OCI-LY7 (cell line): Measurements from ENCODE around the gene MRFAP1L1. TPM values are rescaled to one million over a fixed set of nuclear protein-coding genes. Genes with fewer than 3 reads are reported as not detected.

Experiments
- BruUV-seq: library from RNA; stranded (reverse); fragments of 400-500 nt; replicated peaks from 2 replicates; lab custom pipeline; 2021; lab: Mats Ljungman, UMichigan
- CTCF ChIA-PET: fragments of 300-600 bp; sonication (Branson Sonifier 250); formaldehyde crosslinking; loops from one replicate; lab custom pipeline; 2022; ENCODE audit warnings: antibody characterized with exemption; ENCODE audit not compliant: unreplicated experiment; lab: Charles Lee
- POLR2A ChIA-PET: fragments of 300-600 bp; sonication (Branson Sonifier 250); formaldehyde crosslinking; loops from one replicate; lab custom pipeline; 2022; ENCODE audit warnings: antibody characterized with exemption; lab: Charles Lee
- DNase-seq: peaks from one replicate; pipeline ENCODE4 v3.0.0-alpha.2; 2015; ENCODE audit warnings: low spot score
- H2AFZ ChIP-seq: fragments of 200-600 bp; sonication (generic), shearing (Covaris generic); 2 replicates; pipeline ENCODE4 v1.6.1; 2014; ENCODE audit warnings: mild to moderate bottlenecking, antibody characterized with exemption, low read length, moderate library complexity
- H3K27ac ChIP-seq: fragments of 200-600 bp; sonication (generic); 2 replicates; pipeline ENCODE4 v1.5.1; 2014; ENCODE audit warnings: mixed run types, low read depth, mild to moderate bottlenecking, moderate library complexity, low read length, inconsistent platforms; ENCODE audit not compliant: poor library complexity, severe bottlenecking
- H3K36me3 ChIP-seq: fragments of 200-600 bp; sonication (generic); 2 replicates; pipeline ENCODE4 v1.6.1; 2014; ENCODE audit warnings: mild to moderate bottlenecking, antibody characterized with exemption, low read length, moderate library complexity, mixed read lengths; ENCODE audit not compliant: insufficient read depth
- H3K4me1 ChIP-seq: fragments of 200-600 bp; sonication (generic); 2 replicates; pipeline ENCODE4 v1.5.1; 2014; ENCODE audit warnings: mild to moderate bottlenecking, low read length; ENCODE audit not compliant: insufficient read depth, poor library complexity, severe bottlenecking
- H3K4me2 ChIP-seq: fragments of 200-600 bp; sonication (generic); 2 replicates; pipeline ENCODE4 v1.6.1; 2014; ENCODE audit warnings: mild to moderate bottlenecking, low read length
- H3K4me3 ChIP-seq: fragments of 200-600 bp; sonication (generic); 2 replicates; pipeline ENCODE4 v1.5.1; 2014; ENCODE audit warnings: mild to moderate bottlenecking, low read depth, low read length; ENCODE audit not compliant: poor library complexity, severe bottlenecking
- H3K79me2 ChIP-seq: fragments of 200-600 bp; sonication (generic); 2 replicates; pipeline ENCODE4 v1.6.1; 2016; ENCODE audit warnings: low read depth, mild to moderate bottlenecking, low read length, moderate library complexity, mixed read lengths; ENCODE audit not compliant: insufficient read depth
- H3K9me2 ChIP-seq: fragments of 200-600 bp; sonication (generic); 2 replicates; pipeline ENCODE4 v1.6.1; 2016; ENCODE audit warnings: mild to moderate bottlenecking, low read length, mixed read lengths; ENCODE audit not compliant: insufficient read depth
- H3K9me3 ChIP-seq: fragments of 200-600 bp; sonication (generic); 2 replicates; pipeline ENCODE4 v1.6.1; 2014; ENCODE audit warnings: mild to moderate bottlenecking, mixed run types, low read length, mixed read lengths
- H4K20me1 ChIP-seq: fragments of 200-600 bp; sonication (generic); 2 replicates; pipeline ENCODE4 v1.6.1; 2014; ENCODE audit warnings: mild to moderate bottlenecking, antibody characterized with exemption, low read length, moderate library complexity, mixed read lengths; ENCODE audit not compliant: insufficient read depth
- CTCF ChIP-seq: fragments of 200-600 bp; sonication (generic); conservative IDR thresholded peaks from 2 replicates; pipeline ENCODE4 v1.5.1; 2014; ENCODE audit warnings: mild to moderate bottlenecking, antibody characterized with exemption, low read length, moderate library complexity, mixed read lengths
- EZH2phosphoT487 ChIP-seq: fragments of 200-600 bp; sonication (generic); IDR thresholded peaks from 2 replicates; pipeline ENCODE4 v1.6.1; 2018; ENCODE audit warnings: low read depth, borderline replicate concordance, mild to moderate bottlenecking, mixed run types, antibody characterized with exemption, low read length, moderate library complexity, mixed read lengths
- intact Hi-C: fragments of 100-400 bp; cut with micrococcal nuclease; formaldehyde crosslinking; loops from one replicate; pipeline ENCODE4 v1.10.0; 2022; ENCODE audit not compliant: unreplicated experiment
- total RNA-seq, 2 experiments: library from RNA; depleted of rRNA in 1 of 2; stranded (reverse); fragments of >200 nt in 1 of 2; shearing (Covaris generic) in 1 of 2; gene quantifications; 2 replicates each; pipeline ENCODE4 v1.2.3, GENCODE V29; 2014 to 2022

Gene MRFAP1L1
- total RNA-seq, 2 experiments from 2014 or later, result 49.3 to 50.5 TPM

- H3K27ac ChIP-seq, result no peak overlapping the region
- intact Hi-C loops, result no loop called here
- ChIA-PET POLR2A (no interaction called here), CTCF (no interaction called here)
- H3K9me3 ChIP-seq, result no peaks in the 10 kb centered on the region
- H4K20me1 ChIP-seq, result no peaks in the 10 kb centered on the region
- no TSS peak for BruUV-seq
- H3K79me2 ChIP-seq, result no peaks in the 10 kb centered on the region
- no peak overlapping the region for H2AFZ ChIP-seq
- H3K4me3 ChIP-seq, result no peak overlapping the region
- H3K36me3 ChIP-seq, result no peaks in the 10 kb centered on the region
- no peaks in the 10 kb centered on the region for H3K9me2 ChIP-seq
- no peak for DNase-seq
- no peak overlapping the region for H3K4me2 ChIP-seq
- TF ChIP-seq CTCF, result no peak
- no peak for TF ChIP-seq EZH2phosphoT487
- H3K4me1 ChIP-seq, result no peaks in the 10 kb centered on the region
These were observed 38.6 kb upstream of the MRFAP1L1 start for GRCh38 chr4:6748286-6748685.

GRCh38 chr4:6747294-6748051 lies 37.8 kb upstream of the MRFAP1L1 start:
- no peak overlapping the region for H2AFZ ChIP-seq
- no peaks in the 10 kb centered on the region for H3K36me3 ChIP-seq
- POLR2A ChIA-PET, result no interaction called here
- H3K4me1 ChIP-seq, result no peaks in the 10 kb centered on the region
- TF ChIP-seq EZH2phosphoT487, result no peak
- no peak for TF ChIP-seq CTCF
- H3K27ac ChIP-seq, result no peak overlapping the region
- CTCF ChIA-PET, result no interaction called here
- no peaks in the 10 kb centered on the region for H3K79me2 ChIP-seq
- intact Hi-C loops, result no loop called here
- H4K20me1 ChIP-seq, result no peaks in the 10 kb centered on the region
- DNase-seq, result no peak
- H3K9me2 ChIP-seq, result no peaks in the 10 kb centered on the region
- no peak overlapping the region for H3K4me3 ChIP-seq
- no peaks in the 10 kb centered on the region for H3K9me3 ChIP-seq
- no peak overlapping the region for H3K4me2 ChIP-seq
- BruUV-seq, result no TSS peak

- intact Hi-C loops, result no loop called here
- Histone ChIP-seq H3K36me3 (no peaks in the 10 kb centered on the region), H3K9me3 (no peaks in the 10 kb centered on the region), H3K27ac (no peak overlapping the region), H3K4me1 (no peaks in the 10 kb centered on the region), H3K9me2 (no peaks in the 10 kb centered on the region), H3K79me2 (no peaks in the 10 kb centered on the region), H3K4me2 (no peak overlapping the region), H4K20me1 (no peaks in the 10 kb centered on the region), H3K4me3 (no peak overlapping the region), H2AFZ (no peak overlapping the region)
- POLR2A ChIA-PET, result no interaction called here
- CTCF ChIA-PET, result no interaction called here
- no peak for DNase-seq
- TF ChIP-seq CTCF, result no peak
- TF ChIP-seq EZH2phosphoT487, result no peak
- no TSS peak for BruUV-seq
These were observed 37.1 kb upstream of the MRFAP1L1 start for GRCh38 chr4:6746721-6747293.
